Heart right ventricle (tissue), 16 donors: ENCODE data around the gene ZBTB7B. TPM values are rescaled to one million over a fixed set of nuclear protein-coding genes. Genes with fewer than 3 reads are reported as not detected.

ENCODE experiments used
- ATAC-seq, 8 donors: fragments of 200-7000 bp; cut with Tn5 transposase; one replicate each; pipeline ENCODE4 v1.9.1; 2020; ENCODE audit warnings: mild to moderate bottlenecking in 8 of 8, moderate library complexity in 8 of 8, moderate number of reproducible peaks in 1 of 8
- DNase-seq, 2 donors: peaks; one replicate each; pipeline ENCODE4 v3.0.0-alpha.2; 2020
- H3K27ac ChIP-seq, 10 donors: fragments of 200-600 bp; sonication (generic) in 2 of 10; one replicate each; pipeline versions ENCODE4 v1.5.0 to v1.8.0; 2020 to 2022; ENCODE audit warnings: mild to moderate bottlenecking in 3 of 10
- H3K27me3 ChIP-seq, 7 donors: fragments of 200-600 bp; one replicate each; pipeline ENCODE4 v1.8.0; 2021 to 2022; ENCODE audit warnings: mild to moderate bottlenecking in 2 of 7
- H3K36me3 ChIP-seq, 9 donors: fragments of 200-600 bp; sonication (generic) in 1 of 9; one replicate each; pipeline versions ENCODE4 v1.5.0 to v1.8.0; 2020 to 2022; ENCODE audit warnings: mild to moderate bottlenecking in 2 of 9
- H3K4me1 ChIP-seq, 9 donors: fragments of 200-600 bp; sonication (generic) in 1 of 9; one replicate each; pipeline versions ENCODE4 v1.5.0 to v1.8.0; 2020 to 2022; ENCODE audit warnings: mild to moderate bottlenecking in 4 of 9
- H3K4me3 ChIP-seq, 10 donors: fragments of 200-600 bp; sonication (generic) in 2 of 10; one replicate each; pipeline versions ENCODE4 v1.5.0 to v1.8.0; 2020 to 2022; ENCODE audit warnings: mild to moderate bottlenecking in 7 of 10, moderate library complexity in 2 of 10
- H3K9me3 ChIP-seq, 11 donors: fragments of 200-600 bp in 10 of 11; sonication (generic) in 2 of 11; one replicate each; pipeline versions ENCODE4 v1.5.0 to v1.8.0; 2013 to 2022; ENCODE audit warnings: mild to moderate bottlenecking in 2 of 11, control low read depth in 1 of 11, moderate library complexity in 1 of 11
- CTCF ChIP-seq, 9 donors: fragments of 200-600 bp; sonication (generic) in 2 of 9; IDR thresholded peaks; one replicate each; pipeline versions ENCODE4 v1.5.0 to v1.8.0; 2021 to 2022; ENCODE audit warnings: antibody characterized with exemption in 9 of 9, mild to moderate bottlenecking in 5 of 9, moderate library complexity in 1 of 9
- WGBS, 2 donors: extraction: QIAGEN DNeasy Blood & Tissue Kit; methylation state at CpG; one replicate each; pipeline ENCODE4 v1.1.7; 2013; ENCODE audit warnings: inconsistent platforms in 1 of 2; 5-methylcytosine and 5-hydroxymethylcytosine counted together
- intact Hi-C, 10 donors: fragments of 100-400 bp; cut with DNase I; formaldehyde crosslinking; loops; one replicate each; pipeline versions ENCODE4 v1.11.1 to v1.14.2; 2022
- polyA plus RNA-seq, 2 donors: library from polyadenylated mRNA; stranded (reverse); fragments of 200-250 nt; gene quantifications; one replicate each; pipeline ENCODE4 v1.2.3, GENCODE V29; 2013
- total RNA-seq, 10 donors: library from RNA; stranded (reverse); fragmentation: NEBNext Ultra II Directional in 3 of 10; extraction: Animal tissue kit (Norgen Biotek cat#: 25700) in 3 of 10; gene quantifications; one replicate each; pipeline versions ENCODE4 v1.2.1 to v1.2.4, GENCODE V29; 2021 to 2023
- donor health status: Arrhythmogenic right ventricular cardiomyopathy.
- donor health status: ischemic (EF 13 %, LVEDD 7.1; RV severe dilation, severe dysfunction).
- donor health status: healthy with polysubstance abuse.
- donor health status: DM: no; HTN: yes; CAD: no.
- donor health status: DM: no; HTN: no; CAD: no.
- donor health status: ischemic (EF 25% LVEDD 6.9; RV normal size, moderate dysfunction).
- donor health status: ischemic (EF 25% LVEDD 5.7; RV mildly dilated, moderate dysfunction).
- donor health status: healthy.
- donor health status: DM: yes; HTN: yes; CAD: no.
- donor health status: Ischemic cardiomyopathy.
- donor health status: ischemic (EF 35%, LVEDD 5.7; RV mildly dilated, moderate dysfunction).
- donor health status: nonischemic (EF 11% LVEDD 7.7; RV severe dilation, severe dysfunction).
- donor health status: DM: yes; HTN: yes; CAD: no.
- donor health status: PGD.
- donor health status: ischemic (EF 29% LVEDD 5.4; RV normal size, mild dysfunction).
- donor health status: nonischemic (EF 23%, LVEDD 6.1; RV moderate dilation, normal function).

ZBTB7B gene
- total and polyA plus RNA-seq, 12 donors = 25.7 to 54.7 (median 37.9) TPM

- ATAC-seq (no peak), DNase-seq (no peak)
- Histone ChIP-seq H3K4me3 (peak overlapping the region in 8 of 10 donors; percentile 81 to 99 (median 90)), H3K9me3 (no peaks in the 10 kb centered on the region), H3K27me3 (no peaks in the 10 kb centered on the region), H3K27ac (peak overlapping the region in 8 of 10 donors; percentile 96 to 100 (median 98)), H3K4me1 (peaks cover 12 to 51% (median 37%) of the 10 kb centered on the region in 9 donors), H3K36me3 (peaks cover 0 to 73% (median 56%) of the 10 kb centered on the region in 9 donors)
- intact Hi-C loops = loop anchor here in 7 of 10 donors (5.0 kb wide), 3 partner anchors 34 to 54 kb away; partner anchors contain the start of gene ZBTB7B (in 1 of the 7)
- 63 to 72% methylated on average over 6 of the region's 6 CpGs for WGBS, 2 donors
- no peak for TF ChIP-seq CTCF (IDR thresholded peaks at IDR 0.05)
Measured at GRCh38 chr1:154962795-154963330, 39.7 kb upstream of the ZBTB7B start.

- Histone ChIP-seq H3K4me3 (no peak overlapping the region), H3K27me3 (no peaks in the 10 kb centered on the region), H3K4me1 (peaks cover 12 to 56% (median 44%) of the 10 kb centered on the region in 9 donors), H3K36me3 (peaks cover 0 to 74% (median 57%) of the 10 kb centered on the region in 9 donors), H3K27ac (no peak overlapping the region), H3K9me3 (no peaks in the 10 kb centered on the region)
- no peak for TF ChIP-seq CTCF (IDR thresholded peaks at IDR 0.05)
- DNase-seq = no peak
- 82 to 83% methylated on average over 8 of the region's 8 CpGs for WGBS, 2 donors
- no peak for ATAC-seq
- intact Hi-C loops = loop anchor here in 7 of 10 donors (5.0 kb wide), 3 partner anchors 34 to 54 kb away; partner anchors contain the start of gene ZBTB7B (in 1 of the 7)
Measured at GRCh38 chr1:154963643-154964042, 39.0 kb upstream of the ZBTB7B start.

- WGBS, 2 donors = 91 to 96% methylated on average over 6 of the region's 6 CpGs
- Histone ChIP-seq H3K36me3 (peaks cover 0 to 74% (median 52%) of the 10 kb centered on the region in 9 donors), H3K4me3 (no peak overlapping the region), H3K9me3 (no peaks in the 10 kb centered on the region), H3K27me3 (no peaks in the 10 kb centered on the region), H3K27ac (no peak overlapping the region), H3K4me1 (peaks cover 12 to 59% (median 51%) of the 10 kb centered on the region in 9 donors)
- intact Hi-C loops = loop anchor here in 7 of 10 donors (5.0 kb wide), 3 partner anchors 33 to 53 kb away; partner anchors contain the start of gene ZBTB7B (in 1 of the 7)
- ATAC-seq (no peak), DNase-seq (no peak)
- no peak for TF ChIP-seq CTCF (IDR thresholded peaks at IDR 0.05)
Measured at GRCh38 chr1:154964359-154964758, 38.2 kb upstream of the ZBTB7B start.

- DNase-seq (no peak), ATAC-seq (no peak)
- intact Hi-C loops = loop anchor here in 1 of 10 donors (5.0 kb wide), 1 partner anchor 51 kb away; no protein-coding TSS in a partner anchor
- TF ChIP-seq CTCF (IDR thresholded peaks at IDR 0.05) = no peak
- no peak overlapping the region for H3K4me3 ChIP-seq
- 90% methylated on average over 7 of the region's 7 CpGs for WGBS, 2 donors
- peaks cover 0 to 69% (median 49%) of the 10 kb centered on the region in 9 donors for H3K36me3 ChIP-seq
- no peaks in the 10 kb centered on the region for H3K9me3 ChIP-seq
- H3K27ac ChIP-seq = peak overlapping the region in 5 of 10 donors; percentile 26 to 97 (median 75)
- peaks cover 22 to 62% (median 58%) of the 10 kb centered on the region in 9 donors for H3K4me1 ChIP-seq
- no peaks in the 10 kb centered on the region for H3K27me3 ChIP-seq
Measured at GRCh38 chr1:154966111-154966510, 36.5 kb upstream of the ZBTB7B start.
